Amniotic epithelial cell (primary cell): ENCODE results near the gene PAQR6.
"Not testable (repeated sequence)": the region's sequence is repeated elsewhere in the genome, so short reads cannot be mapped to it uniquely, and the experiment has no call there.

Experiments used
- DNase-seq: peaks from one replicate; pipeline ENCODE4 v3.0.0-alpha.2; 2010; ENCODE audit warnings: low read depth

PAQR6 gene

DNA sequence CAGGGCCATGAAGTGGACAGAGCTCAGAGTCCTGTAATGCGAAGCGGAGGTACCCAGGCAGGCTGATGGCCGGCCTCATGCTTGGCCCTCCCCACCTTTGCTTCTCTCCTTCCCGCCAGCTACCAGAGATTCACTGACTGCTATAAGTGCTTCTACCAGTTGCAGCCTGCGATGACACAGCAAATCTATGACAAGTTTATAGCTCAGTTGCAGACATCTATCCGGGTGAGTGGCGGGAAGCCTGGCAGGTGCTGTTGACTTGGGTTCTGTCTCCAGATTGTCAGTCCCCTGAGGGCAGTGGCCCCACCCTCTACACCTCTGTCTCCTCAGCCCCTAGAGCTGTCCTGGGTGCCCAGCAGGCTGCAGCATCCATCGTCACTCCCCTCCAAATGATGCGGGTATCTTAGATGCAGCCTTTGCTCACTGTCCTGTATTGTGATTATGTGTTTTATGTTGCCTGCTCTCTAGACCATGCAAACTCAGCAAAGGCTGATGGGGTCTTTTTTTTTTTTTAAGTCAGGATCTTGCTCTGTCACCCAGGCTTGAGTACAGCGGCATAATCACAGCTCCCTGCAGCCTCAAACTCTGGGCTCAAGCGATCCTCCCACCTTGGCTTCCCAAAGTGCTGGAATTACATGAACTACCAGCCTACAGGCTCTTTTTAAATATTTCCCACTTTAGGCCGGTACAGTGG, 15.5 kb downstream of the PAQR6 start:
- DNase-seq, result no peak

DNA sequence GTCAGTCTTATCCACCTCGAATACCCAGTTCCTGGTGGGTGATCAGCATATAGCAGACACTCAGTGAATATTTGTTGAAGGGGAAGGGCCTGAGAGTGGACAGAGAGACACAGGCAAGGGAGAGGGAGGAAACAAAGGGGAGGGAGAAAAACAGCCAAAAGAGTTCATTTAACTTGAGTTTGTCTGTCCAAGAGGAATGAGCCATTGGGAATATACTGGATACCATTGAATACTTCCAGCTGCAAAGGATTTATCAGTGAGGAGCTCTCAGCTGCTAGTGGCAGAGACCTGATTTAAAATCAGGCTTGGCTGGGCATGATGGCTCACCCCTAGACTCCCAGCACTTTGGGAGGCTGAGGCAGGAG, 17.4 kb downstream of the PAQR6 start:
- no peak for DNase-seq

DNA sequence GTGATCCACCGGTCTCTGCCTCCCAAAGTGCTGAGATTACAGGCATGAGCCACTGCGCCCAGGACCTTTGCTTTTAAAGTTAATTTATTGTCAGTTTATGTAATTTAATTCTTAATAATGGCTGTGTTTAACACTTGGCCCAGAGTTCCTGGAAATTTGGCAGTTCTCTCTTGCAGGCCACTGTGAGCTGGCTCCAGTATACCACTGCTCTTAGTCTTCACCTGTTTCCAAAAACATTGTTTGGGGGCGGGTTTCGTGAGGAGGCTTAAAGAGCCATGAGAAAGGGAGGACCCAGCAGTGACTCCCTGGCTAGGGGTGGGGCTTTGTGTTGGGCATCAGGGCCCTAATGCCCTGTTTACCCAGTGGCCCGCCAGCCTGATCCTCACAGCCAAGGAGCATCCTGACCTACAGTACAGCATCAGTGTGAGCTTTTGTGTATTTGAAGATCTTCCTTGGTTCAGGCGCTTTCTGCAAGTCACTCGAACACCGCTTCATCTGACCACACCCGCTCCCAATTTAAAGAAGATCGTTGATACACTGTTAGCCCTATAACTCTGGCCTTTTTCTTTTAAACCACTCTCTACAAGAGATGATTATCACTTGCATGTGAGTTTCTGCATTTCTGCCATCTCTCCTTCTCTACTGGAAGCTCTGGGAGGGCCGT, 17.9 kb downstream of the PAQR6 start:
- no peak for DNase-seq

DNA sequence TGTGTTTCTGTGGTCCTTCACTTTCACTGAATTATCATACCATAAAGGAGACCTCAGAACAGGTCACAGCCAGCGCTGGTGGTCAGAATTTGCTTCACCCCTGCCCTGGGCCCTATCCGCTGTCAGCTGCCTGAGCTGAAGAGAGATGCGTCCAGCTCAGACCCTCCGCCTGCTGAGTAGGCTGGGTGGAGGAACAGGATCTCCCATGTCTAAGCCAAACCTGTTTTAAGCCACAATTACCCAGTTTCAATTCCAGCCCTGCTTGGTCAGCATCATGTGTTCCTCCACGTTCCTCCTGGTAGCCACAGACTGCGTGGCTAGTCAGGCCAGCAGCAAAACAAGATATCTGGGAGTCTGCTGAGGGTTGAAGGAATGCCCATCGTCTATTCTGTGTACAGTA, 19.4 kb downstream of the PAQR6 start:
- DNase-seq, result no peak

DNA sequence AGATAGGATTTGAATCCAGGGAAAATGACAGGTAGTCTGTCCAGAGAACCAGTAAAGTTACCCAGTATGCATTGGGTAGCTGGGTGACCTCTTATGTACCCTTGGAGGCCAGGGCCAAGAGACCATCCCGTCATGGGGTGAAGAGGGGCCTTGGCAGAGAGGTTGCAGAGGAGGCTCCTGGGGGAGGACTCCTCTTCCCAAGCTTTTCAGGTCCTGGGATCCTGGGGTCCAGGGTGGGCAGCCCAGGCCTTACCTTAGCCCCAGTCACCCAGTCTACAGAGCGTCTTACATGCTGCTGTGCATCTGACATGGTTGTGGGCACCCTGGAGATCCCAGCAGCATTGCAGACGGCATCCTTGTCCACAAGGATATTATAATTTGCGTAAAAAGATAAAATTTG, 21.1 kb downstream of the PAQR6 start:
- DNase-seq, result no peak

DNA sequence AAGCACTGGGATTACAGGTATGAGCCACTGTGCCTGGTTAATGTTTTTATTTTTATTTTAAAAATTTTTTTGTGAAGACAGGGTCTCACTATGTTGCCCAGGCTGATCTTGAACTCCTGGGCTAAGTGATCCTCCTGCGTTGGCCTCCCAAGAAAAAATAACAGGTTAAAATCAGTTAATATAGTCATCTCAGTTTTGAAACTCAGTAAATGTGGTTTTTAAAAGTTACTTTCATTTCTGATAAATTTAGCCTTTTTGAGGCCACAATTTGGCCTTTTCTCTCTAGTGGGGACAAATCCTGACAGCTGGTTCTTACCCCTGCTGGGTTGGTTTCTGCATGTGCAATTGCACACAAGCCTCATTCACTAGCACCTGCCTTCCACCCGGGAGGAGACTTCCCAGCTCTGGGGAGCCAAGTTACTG, 21.7 kb downstream of the PAQR6 start:
- no peak for DNase-seq

DNA sequence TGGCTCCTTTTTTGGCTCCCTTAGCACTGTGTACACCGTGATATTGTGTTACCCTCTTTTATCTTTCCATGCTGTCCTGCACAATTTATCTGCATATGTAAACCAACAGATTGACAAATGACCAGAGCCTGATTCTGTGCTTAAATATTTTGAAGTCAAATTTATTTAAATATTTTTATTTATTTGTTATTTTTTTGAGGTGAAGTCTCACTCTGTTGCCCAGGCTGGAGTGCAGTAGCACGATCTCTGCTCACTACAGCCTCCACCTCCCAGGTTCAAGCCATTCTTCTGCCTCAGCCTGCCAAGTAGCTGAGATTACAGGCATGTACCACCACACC, 22.2 kb downstream of the PAQR6 start:
- DNase-seq, result no peak

DNA sequence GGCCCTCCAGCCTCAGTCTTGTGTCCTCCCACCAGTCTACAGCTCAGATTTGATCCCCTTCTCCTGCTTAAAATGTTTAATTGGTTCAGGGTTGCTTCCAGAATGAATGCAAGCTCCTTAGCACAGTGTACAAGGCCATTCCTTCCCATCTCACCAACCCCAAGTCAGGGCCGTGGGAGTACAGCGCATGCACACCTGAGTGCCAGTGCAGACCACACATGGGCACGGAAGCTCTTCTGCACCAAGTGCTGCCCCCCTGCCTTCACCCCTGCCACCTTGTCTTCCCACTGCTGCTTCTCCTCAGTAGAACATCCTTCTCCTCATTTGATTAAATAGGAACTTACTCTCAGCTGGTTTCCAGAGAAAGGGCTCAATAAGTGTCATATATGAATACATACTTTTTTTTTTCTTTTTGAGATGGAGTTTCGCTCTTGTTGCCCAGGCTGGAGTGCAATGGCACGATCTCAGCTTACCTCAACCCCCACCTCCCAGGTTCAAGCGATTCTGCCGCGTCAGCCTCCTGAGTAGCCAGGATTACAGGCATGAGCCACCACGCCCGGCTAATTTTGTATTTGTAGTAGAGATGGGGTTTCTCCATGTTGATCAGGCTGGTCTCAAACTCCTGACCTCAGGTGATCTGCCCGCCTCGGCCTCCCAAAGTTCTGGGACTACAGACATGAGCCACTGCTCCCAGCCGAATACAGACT, 25.7 kb downstream of the PAQR6 start:
- DNase-seq, result no peak

DNA sequence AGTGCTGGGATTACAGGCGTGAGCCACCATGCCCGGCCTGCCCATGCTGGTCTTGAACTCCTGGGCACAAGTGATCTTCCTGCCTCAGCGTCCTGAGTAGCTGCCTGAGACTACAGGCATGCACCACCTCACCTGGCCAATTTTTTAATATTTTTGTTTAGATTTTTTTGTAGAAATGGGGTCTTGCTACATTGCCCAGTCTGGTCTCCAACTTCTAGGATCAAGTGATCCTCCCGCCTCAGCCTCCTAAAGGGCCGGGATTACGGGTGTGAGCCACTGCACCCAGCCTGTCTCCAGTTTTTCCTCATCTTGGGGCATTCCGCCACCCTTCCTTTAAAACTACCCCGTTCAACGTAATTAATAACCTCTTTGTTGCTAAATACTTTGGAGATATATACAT, 27.6 kb downstream of the PAQR6 start:
- DNase-seq, result no peak

DNA sequence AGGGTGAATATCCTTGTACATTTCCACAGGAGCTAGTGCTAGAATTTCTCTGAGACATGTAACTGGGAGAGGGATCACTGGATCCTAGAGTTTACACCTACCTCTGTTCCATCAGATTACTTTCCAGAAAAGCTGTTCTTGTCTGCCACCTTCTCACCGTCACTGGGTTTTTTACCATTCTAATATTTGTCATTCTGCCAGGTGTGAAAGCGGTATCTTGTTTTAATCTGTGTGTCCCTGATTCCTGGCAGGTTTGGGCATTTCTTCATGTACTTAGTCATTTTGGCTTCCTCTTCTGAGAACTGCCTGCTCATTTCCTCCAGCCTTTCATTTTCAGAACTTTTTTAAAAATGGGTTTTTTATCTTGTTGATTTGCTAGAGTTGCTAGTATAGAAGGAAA, 30.0 kb downstream of the PAQR6 start:
- no peak for DNase-seq

DNA sequence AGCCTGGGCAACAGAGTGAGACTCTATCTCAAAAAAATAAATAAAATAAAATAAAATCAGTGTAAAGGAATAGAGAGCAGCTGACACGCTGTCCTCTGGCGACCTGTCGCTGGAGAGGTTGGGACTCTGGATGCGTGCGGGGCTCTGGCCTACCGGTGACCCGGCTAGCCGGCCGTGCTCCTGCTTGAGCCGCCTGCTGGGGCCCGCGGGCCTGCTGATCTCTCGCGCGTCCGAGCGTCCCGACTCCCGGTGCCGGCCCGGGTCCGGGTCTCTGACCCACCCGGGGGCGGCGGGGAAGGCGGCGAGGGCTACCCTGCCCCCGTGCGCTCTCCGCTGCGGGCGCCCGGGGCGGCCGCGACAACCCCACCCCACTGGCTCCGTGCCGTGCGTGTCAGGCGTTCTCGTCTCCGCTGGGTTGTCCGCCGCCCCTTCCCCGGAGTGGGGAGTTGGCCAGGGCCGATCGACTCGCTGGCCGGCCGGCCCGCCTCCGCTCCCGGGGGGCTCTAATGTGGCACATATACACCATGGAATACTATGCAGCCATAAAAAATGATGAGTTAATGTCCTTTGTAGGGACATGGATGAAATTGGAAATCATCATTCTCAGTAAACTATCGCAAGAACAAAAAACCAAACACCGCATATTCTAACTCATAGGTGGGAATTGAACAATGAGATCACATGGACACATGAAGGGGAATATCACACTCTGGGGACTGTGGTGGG, 31.3 kb downstream of the PAQR6 start:
- not testable (repeated sequence) for DNase-seq

DNA sequence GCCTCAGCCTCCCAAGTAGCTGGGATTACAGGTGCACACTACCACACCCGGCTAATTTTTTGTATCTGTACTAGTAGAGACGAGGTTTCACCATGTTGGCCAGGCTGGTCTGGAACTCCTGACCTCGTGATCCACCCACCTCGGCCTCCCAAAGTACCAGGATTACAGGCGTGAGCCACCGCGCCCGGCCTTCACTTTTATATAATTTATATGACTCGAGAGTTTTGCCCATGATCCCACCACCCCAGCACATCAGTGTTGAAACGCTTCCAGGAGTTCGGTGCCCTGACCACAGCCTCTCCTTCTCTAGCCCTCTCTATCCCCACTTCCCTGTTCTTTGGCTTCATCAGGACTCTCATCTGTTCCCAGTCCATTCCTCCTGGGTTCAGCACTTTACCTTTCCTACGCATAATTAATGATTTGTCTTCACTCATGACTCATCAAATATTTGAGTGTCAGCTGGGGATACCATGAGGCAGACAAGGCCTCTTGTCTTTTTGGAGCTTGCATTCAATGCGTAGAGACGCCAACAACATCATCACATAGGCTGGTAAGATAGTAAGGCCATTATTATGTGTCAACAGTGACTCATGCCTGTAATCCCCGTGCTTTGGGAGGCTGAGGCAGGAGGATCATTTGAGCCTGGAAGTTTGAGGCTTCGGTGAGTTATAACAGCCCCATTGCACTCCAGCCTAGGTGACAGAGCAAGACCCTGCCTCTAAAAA, 33.7 kb downstream of the PAQR6 start:
- peak; percentile 86 for DNase-seq

DNA sequence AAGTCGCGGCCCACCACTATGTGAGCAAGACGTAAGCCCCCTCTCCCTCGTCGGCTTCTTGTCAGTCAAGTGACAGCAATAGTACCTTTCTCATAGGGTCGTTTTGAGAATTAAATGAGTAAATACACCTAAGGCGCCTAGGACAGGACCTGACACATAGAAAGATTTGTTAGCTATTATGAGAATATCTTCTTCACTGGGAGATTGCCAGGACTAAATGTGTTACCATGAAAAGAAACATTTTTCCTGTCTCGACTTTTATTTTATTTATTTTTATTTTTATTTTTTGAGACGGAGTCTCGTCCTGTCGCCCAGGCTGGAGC, 34.3 kb downstream of the PAQR6 start:
- DNase-seq, result no peak

DNA sequence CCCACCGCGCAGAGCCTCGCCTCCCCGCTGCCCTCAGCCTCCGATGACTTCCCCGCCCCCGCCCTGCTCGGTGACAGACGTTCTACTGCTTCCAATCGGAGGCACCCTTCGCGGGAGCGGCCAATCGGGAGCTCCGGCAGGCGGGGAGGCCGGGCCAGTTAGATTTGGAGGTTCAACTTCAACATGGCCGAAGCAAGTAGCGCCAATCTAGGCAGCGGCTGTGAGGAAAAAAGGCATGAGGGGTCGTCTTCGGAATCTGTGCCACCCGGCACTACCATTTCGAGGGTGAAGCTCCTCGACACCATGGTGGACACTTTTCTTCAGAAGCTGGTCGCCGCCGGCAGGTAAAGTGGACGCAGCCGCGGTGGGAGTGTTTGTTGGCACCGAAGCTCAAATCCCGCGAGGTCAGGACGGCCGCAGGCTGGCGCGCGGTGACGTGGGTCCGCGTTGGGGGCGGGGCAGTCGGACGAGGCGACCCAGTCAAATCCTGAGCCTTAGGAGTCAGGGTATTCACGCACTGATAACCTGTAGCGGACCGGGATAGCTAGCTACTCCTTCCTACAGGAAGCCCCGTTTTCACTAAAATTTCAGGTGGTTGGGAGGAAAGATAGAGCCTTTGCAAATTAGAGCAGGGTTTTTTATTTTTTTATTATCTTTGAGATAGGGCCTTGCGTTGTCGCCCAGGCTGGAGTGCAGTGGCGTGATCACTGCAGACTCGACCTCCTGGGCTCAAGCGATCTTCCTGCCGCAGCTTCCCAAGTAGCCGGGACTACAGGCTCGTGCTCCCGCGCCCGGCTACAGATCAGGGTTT, 34.8 kb downstream of the PAQR6 start, which contains the start of gene PMF1:
TSS of gene PMF1 (plus strand) at position 175 of the 811 bp plus-strand sequence. CDS start at position 184, 9 bp downstream.
- DNase-seq, result peak; percentile 94

DNA sequence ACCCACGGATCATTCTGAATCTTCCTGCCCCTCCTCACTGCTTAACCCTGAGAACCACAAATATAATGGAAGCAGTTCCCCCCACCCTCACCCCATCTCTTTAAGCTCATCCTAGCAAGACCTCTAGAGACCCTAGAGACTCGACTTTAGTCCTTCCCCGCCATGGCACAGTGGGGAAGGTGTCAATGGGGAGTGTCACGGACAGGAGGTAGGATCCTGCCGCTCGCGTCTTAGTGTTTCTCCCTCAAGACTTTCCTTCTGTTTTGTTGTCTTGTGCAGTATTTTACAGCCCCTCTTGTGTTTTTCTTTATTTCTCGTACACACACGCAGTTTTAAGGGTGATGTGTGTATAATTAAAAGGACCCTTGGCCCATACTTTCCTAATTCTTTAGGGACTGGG, 35.7 kb downstream of the PAQR6 start:
- DNase-seq, result no peak

DNA sequence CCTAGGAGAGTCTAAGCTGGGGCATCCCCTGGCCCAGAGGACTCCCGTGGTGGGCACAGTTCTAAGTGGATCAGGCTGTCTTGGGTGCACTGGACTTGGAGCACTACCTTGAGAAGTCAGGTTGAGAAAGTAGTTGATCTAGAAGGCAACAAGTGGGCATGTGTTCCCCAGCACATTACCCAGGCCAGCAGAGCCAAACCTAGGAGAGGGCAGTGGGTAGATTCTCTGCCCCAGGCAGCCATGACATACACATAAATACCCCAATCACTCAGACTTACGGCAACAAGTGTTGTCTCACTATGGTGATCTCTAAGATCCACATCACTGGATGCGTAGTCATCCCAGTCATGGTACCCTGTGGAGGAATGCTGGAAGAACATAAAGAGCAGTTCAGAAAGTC, 36.6 kb downstream of the PAQR6 start:
- no peak for DNase-seq

DNA sequence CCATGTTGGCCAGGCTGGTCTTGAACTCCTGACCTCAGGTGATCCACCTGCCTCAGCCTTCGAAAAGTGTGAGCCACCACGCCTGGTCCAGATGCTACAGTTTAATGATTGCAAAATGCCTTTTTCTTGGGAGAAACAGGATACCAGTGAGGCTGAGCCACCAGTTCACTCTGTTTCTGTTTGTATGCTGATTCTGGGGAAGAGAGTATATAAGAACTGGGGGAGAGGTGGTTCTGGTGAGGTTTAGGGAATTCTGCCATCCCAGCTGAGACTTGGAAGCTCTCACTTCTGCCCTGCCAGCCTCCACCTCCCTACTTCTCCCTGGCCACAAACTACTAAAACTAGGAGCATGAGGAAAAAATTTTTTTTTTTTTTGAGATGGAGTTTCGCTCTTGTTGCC, 43.2 kb downstream of the PAQR6 start:
- peak; percentile 42 for DNase-seq

DNA sequence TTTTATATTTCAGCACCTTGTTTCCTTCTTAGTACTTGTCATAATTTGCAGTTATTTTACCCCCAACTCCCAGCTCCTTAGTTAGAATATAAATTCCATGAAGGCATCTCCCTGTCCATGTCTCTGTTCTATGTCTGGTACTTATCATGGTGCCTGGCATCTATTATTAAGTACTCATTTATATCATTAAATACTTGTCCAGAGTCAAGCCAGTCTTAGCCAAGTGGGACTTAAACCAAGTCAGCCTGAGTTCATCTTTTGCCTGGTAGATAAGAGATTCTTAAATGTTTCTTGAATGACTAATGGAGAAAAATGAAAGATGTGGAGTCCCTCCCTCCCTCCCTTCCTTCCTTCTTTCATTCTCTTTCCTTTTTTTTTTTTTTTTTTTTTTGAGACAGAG, 44.5 kb downstream of the PAQR6 start:
- DNase-seq, result peak; percentile 94

DNA sequence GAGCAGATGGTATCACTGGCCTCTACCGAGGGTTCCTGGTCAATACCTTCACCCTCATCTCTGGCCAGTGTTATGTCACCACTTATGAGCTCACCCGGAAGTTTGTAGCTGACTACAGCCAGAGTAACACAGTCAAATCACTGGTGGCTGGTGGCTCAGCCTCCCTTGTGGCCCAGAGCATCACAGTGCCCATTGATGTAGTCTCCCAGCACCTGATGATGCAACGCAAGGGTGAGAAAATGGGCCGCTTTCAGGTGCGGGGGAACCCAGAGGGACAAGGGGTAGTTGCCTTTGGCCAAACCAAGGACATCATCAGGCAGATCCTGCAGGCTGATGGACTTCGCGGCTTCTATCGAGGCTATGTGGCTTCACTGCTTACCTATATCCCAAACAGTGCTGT, 47.8 kb downstream of the PAQR6 start:
- no peak for DNase-seq

DNA sequence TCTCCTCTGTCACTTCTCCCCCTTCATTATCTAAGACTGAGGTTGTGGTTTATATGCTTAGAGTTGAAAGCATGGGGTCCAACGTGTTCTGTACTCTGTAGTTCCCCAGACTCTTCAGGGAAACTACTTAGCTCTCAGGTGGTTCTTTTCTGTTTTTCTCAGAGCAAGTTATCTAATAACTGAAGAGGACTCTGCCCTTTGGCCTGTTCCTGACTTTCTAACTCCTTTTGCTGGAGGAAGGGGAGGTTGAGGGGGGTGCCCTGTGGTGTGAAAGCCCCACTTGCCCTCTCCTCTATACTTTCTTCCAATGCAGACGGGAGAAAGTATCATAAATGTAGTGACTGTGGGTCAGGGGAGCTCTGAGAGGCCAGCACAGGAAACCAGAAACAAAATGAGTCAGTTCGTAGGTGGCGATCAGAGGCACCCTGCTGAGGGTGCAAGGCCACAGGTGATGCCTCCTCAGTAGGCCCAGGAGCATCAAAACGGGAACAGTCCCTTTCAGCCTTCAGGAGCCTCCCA, 49.0 kb downstream of the PAQR6 start:
- DNase-seq, result no peak

DNA sequence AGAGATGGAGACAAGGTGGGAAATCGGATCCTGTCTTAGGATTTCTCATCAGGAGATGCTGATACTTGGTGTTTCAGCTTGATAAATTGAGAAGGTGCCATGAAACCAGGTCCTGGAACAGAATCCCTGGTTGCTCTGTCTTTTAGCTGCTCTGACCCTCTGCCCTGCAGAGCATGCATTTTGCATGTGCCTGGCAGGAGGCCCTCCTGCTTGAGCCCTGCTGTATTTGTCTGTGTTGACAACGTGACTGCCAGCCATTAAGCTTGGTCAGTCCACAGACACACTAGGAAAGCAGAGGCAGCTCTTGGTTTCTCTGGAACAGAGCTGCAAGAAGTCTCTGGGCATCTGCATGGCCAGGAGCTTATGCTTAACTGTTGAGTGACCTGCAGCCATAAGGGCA, 51.4 kb downstream of the PAQR6 start:
- no peak for DNase-seq
